CD14-positive monocyte (primary cell): Measurements from ENCODE around the gene UVRAG. TPM values are rescaled to one million over a fixed set of nuclear protein-coding genes. Genes with fewer than 3 reads are reported as not detected.
A peak's percentile ranks its signal among the peaks of the same experiment; 100 is the strongest.

Experiments used
- DNase-seq, 3 donors: peaks; one replicate each; pipeline ENCODE4 v3.0.0-alpha.2; 2011 to 2022
- H2AFZ ChIP-seq: 2 replicates; pipeline ENCODE4 v1.6.0; 2012; ENCODE audit warnings: mild to moderate bottlenecking, low read depth, low read length, inconsistent platforms; ENCODE audit not compliant: insufficient read depth, poor library complexity, severe bottlenecking
- H3K27ac ChIP-seq, 2 donors: 1 replicate in 1 of 2; 2 replicates in 1 of 2; pipeline ENCODE4 v1.5.1; 2012 to 2013; ENCODE audit warnings: low read length in 2 of 2, control low read depth in 1 of 2, inconsistent platforms in 1 of 2, low read depth in 1 of 2, mild to moderate bottlenecking in 1 of 2
- H3K27me3 ChIP-seq, 2 donors: one replicate each; pipeline versions ENCODE4 v1.6.0 to v1.6.1; 2011 to 2013; ENCODE audit warnings: low read length in 2 of 2; ENCODE audit not compliant: control insufficient read depth in 2 of 2, insufficient read depth in 2 of 2
- H3K36me3 ChIP-seq, 2 donors: replicated peaks in 1 of 2; 1 replicate in 1 of 2; 2 replicates in 1 of 2; pipeline versions ENCODE4 v1.5.1 to v1.6.1; 2012 to 2013; ENCODE audit warnings: low read length in 2 of 2, control low read depth in 1 of 2, inconsistent platforms in 1 of 2, mild to moderate bottlenecking in 1 of 2; ENCODE audit not compliant: insufficient read depth in 2 of 2, control insufficient read depth in 1 of 2
- H3K4me1 ChIP-seq, 2 donors: 1 replicate in 1 of 2; 2 replicates in 1 of 2; pipeline versions ENCODE4 v1.5.1 to v1.6.1; 2012 to 2013; ENCODE audit warnings: low read length in 2 of 2, control low read depth in 1 of 2, inconsistent platforms in 1 of 2, mild to moderate bottlenecking in 1 of 2, moderate library complexity in 1 of 2; ENCODE audit not compliant: insufficient read depth in 2 of 2, control insufficient read depth in 1 of 2
- H3K4me2 ChIP-seq: replicated peaks from 2 replicates; pipeline ENCODE3; 2012; ENCODE audit warnings: low read length, moderate library complexity, mild to moderate bottlenecking; ENCODE audit not compliant: poor library complexity, severe bottlenecking; ENCODE audit errors: extremely low read depth
- H3K4me3 ChIP-seq, 3 experiments: fragments of 200-600 bp in 1 of 3; sonication (generic) in 1 of 3; replicated peaks in 1 of 3; 1 replicate in 2 of 3; 2 replicates in 1 of 3; pipeline ENCODE4 v1.5.1; 2011 to 2013; ENCODE audit warnings: low read length in 3 of 3, mild to moderate bottlenecking in 3 of 3, control low read depth in 2 of 3, low read depth in 2 of 3, inconsistent platforms in 1 of 3, moderate library complexity in 1 of 3
- H3K79me2 ChIP-seq: 2 replicates; pipeline ENCODE4 v1.6.0; 2012; ENCODE audit warnings: mild to moderate bottlenecking, control low read depth, inconsistent platforms, low read length, moderate library complexity; ENCODE audit not compliant: insufficient read depth
- H3K9ac ChIP-seq: 2 replicates; pipeline ENCODE4 v1.6.0; 2017; ENCODE audit warnings: low read length, mild to moderate bottlenecking; ENCODE audit not compliant: insufficient read depth, poor library complexity, severe bottlenecking
- H3K9me3 ChIP-seq, 2 donors: replicated peaks in 1 of 2; 1 replicate in 1 of 2; 2 replicates in 1 of 2; pipeline versions ENCODE4 v1.5.1 to v1.6.1; 2012 to 2013; ENCODE audit warnings: low read length in 2 of 2, control low read depth in 1 of 2; ENCODE audit not compliant: control insufficient read depth in 1 of 2, insufficient read depth in 1 of 2
- H4K20me1 ChIP-seq: 2 replicates; pipeline ENCODE4 v1.6.0; 2012; ENCODE audit warnings: mild to moderate bottlenecking, low read length, control low read depth, moderate library complexity; ENCODE audit not compliant: insufficient read depth
- H3K27ac Mint-ChIP-seq, 7 donors: one replicate each; pipeline ENCODE4 v1.8.0; 2020; ENCODE audit warnings: mild to moderate bottlenecking in 7 of 7, mixed read lengths in 7 of 7, moderate library complexity in 6 of 7, inconsistent platforms in 2 of 7
- H3K27me3 Mint-ChIP-seq, 3 donors: one replicate each; pipeline ENCODE4 v1.8.0; 2021 to 2022; ENCODE audit warnings: low read depth in 3 of 3, mild to moderate bottlenecking in 3 of 3, mixed read lengths in 3 of 3, moderate library complexity in 3 of 3, inconsistent platforms in 1 of 3
- H3K36me3 Mint-ChIP-seq, 2 donors: one replicate each; pipeline ENCODE4 v1.8.0; 2020; ENCODE audit warnings: mixed read lengths in 2 of 2, inconsistent platforms in 1 of 2, mild to moderate bottlenecking in 1 of 2
- H3K4me1 Mint-ChIP-seq: one replicate; pipeline ENCODE4 v1.8.0; 2020; ENCODE audit warnings: mild to moderate bottlenecking, mixed read lengths
- H3K4me3 Mint-ChIP-seq, 2 donors: one replicate each; pipeline ENCODE4 v1.8.0; 2020; ENCODE audit warnings: mild to moderate bottlenecking in 2 of 2, mixed read lengths in 2 of 2, moderate library complexity in 1 of 2
- H3K9me3 Mint-ChIP-seq, 7 donors: one replicate each; pipeline ENCODE4 v1.8.0; 2020 to 2022; ENCODE audit warnings: mixed read lengths in 7 of 7, mild to moderate bottlenecking in 6 of 7, moderate library complexity in 6 of 7, inconsistent platforms in 2 of 7
- WGBS: methylation state at CpG from one replicate; pipeline ENCODE4 v1.1.5; 2013; ENCODE audit warnings: missing lambda C conversion rate; ENCODE audit not compliant: insufficient coverage; 5-methylcytosine and 5-hydroxymethylcytosine counted together
- intact Hi-C, 2 donors: fragments of 100-400 bp; cut with micrococcal nuclease; formaldehyde crosslinking; loops; one replicate each; pipeline versions ENCODE4 v1.15.0 to v1.15.1; 2023
- polyA plus RNA-seq, 3 donors: library from polyadenylated mRNA; depleted of rRNA in 1 of 3; unstranded in 2 of 3; stranded (reverse) in 1 of 3; fragments of 300-500 nt in 2 of 3; fragments of >200 nt in 1 of 3; fragmentation: Illumina TruSeq in 2 of 3; gene quantifications; 1 replicate in 2 of 3; 2 replicates in 1 of 3; pipeline ENCODE4 v1.2.3, GENCODE V29; 2012 to 2021
- TF ChIP-seq, protein P1 (sequence below): fragments of 200-600 bp; IDR thresholded peaks from one replicate; pipeline ENCODE4 v1.8.0; 2022; ENCODE audit warnings: antibody characterized with exemption, mild to moderate bottlenecking

The UVRAG gene
- polyA plus RNA-seq, 3 donors, result 13.7 to 20.5 (median 20.0) TPM

- H3K4me1 ChIP-seq, result peaks cover 12 to 16% of the 10 kb centered on the region in 2 donors
- Mint-ChIP-seq H3K36me3 (peaks cover 35 to 44% of the 10 kb centered on the region in 2 donors), H3K27ac (peak overlapping the region in 1 of 7 donors; percentile 50), H3K27me3 (no peaks in the 10 kb centered on the region), H3K4me3 (no peak overlapping the region), H3K9me3 (peaks cover 0 to 2% (median 0%) of the 10 kb centered on the region in 7 donors), H3K4me1 (peaks cover 19% of the 10 kb centered on the region)
- over 99% methylated on average over 20 of the region's 22 CpGs for WGBS
- H3K4me3 ChIP-seq, result no peak overlapping the region
- no peaks in the 10 kb centered on the region for H3K9me3 ChIP-seq
- H4K20me1 ChIP-seq, result peaks cover 12% of the 10 kb centered on the region
- no peak for DNase-seq
- H3K27me3 ChIP-seq, result no peaks in the 10 kb centered on the region
- no peak overlapping the region for H2AFZ ChIP-seq
- intact Hi-C loops, result no loop called here
- TF ChIP-seq, protein P1, sequence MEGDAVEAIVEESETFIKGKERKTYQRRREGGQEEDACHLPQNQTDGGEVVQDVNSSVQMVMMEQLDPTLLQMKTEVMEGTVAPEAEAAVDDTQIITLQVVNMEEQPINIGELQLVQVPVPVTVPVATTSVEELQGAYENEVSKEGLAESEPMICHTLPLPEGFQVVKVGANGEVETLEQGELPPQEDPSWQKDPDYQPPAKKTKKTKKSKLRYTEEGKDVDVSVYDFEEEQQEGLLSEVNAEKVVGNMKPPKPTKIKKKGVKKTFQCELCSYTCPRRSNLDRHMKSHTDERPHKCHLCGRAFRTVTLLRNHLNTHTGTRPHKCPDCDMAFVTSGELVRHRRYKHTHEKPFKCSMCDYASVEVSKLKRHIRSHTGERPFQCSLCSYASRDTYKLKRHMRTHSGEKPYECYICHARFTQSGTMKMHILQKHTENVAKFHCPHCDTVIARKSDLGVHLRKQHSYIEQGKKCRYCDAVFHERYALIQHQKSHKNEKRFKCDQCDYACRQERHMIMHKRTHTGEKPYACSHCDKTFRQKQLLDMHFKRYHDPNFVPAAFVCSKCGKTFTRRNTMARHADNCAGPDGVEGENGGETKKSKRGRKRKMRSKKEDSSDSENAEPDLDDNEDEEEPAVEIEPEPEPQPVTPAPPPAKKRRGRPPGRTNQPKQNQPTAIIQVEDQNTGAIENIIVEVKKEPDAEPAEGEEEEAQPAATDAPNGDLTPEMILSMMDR, result no peak
- no peaks in the 10 kb centered on the region for H3K79me2 ChIP-seq
- H3K36me3 ChIP-seq, result peaks cover 35 to 65% of the 10 kb centered on the region in 2 donors
- no peak overlapping the region for H3K27ac ChIP-seq
- no peak overlapping the region for H3K4me2 ChIP-seq
- no peak overlapping the region for H3K9ac ChIP-seq
These were observed 326.0 kb downstream of the UVRAG start for GRCh38 chr11:76140912-76141574.

- 99% methylated on average over 6 of the region's 12 CpGs for WGBS
- Histone ChIP-seq H2AFZ (no peak overlapping the region), H3K9ac (no peak overlapping the region), H3K4me3 (no peak overlapping the region), H3K9me3 (no peaks in the 10 kb centered on the region), H4K20me1 (peaks cover 12% of the 10 kb centered on the region), H3K4me2 (no peak overlapping the region), H3K4me1 (peaks cover 12 to 16% of the 10 kb centered on the region in 2 donors), H3K27me3 (no peaks in the 10 kb centered on the region), H3K79me2 (no peaks in the 10 kb centered on the region), H3K27ac (no peak overlapping the region), H3K36me3 (peaks cover 33 to 57% of the 10 kb centered on the region in 2 donors)
- intact Hi-C loops, result no loop called here
- Mint-ChIP-seq H3K4me3 (no peak overlapping the region), H3K4me1 (peaks cover 19% of the 10 kb centered on the region), H3K27me3 (no peaks in the 10 kb centered on the region), H3K9me3 (peaks cover 0 to 2% (median 0%) of the 10 kb centered on the region in 7 donors), H3K36me3 (peaks cover 34 to 38% of the 10 kb centered on the region in 2 donors), H3K27ac (peak overlapping the region in 1 of 7 donors; percentile 11)
- DNase-seq, result no peak
- TF ChIP-seq, protein P1, result no peak
These were observed 327.0 kb downstream of the UVRAG start for GRCh38 chr11:76141901-76142588.
